Liver (tissue), 9 donors: ENCODE measurements around the gene CPNE4. TPM values are rescaled to one million over a fixed set of nuclear protein-coding genes. Genes with fewer than 3 reads are reported as not detected.

ENCODE experiments used
- DNase-seq: peaks from one replicate; pipeline ENCODE4 v3.0.0-alpha.2; 2017; ENCODE audit warnings: low spot score
- H3K27ac ChIP-seq, 2 donors: one replicate each; pipeline ENCODE4 v1.7.0; 2013; ENCODE audit warnings: inconsistent platforms in 2 of 2, low read length in 2 of 2, control low read depth in 1 of 2, low read depth in 1 of 2, mild to moderate bottlenecking in 1 of 2
- H3K27me3 ChIP-seq, 4 donors: one replicate each; pipeline versions ENCODE4 v1.6.1 to v1.7.0; 2013; ENCODE audit warnings: low read length in 3 of 4, inconsistent platforms in 1 of 4, mild to moderate bottlenecking in 1 of 4, moderate library complexity in 1 of 4; ENCODE audit not compliant: control insufficient read depth in 4 of 4, insufficient read depth in 4 of 4
- H3K36me3 ChIP-seq, 4 donors: one replicate each; pipeline versions ENCODE4 v1.6.1 to v1.7.0; 2013; ENCODE audit warnings: low read length in 3 of 4, mild to moderate bottlenecking in 3 of 4, low read depth in 1 of 4, moderate library complexity in 1 of 4; ENCODE audit not compliant: control insufficient read depth in 4 of 4, insufficient read depth in 3 of 4
- H3K4me1 ChIP-seq, 4 donors: one replicate each; pipeline versions ENCODE4 v1.6.1 to v1.7.0; 2013; ENCODE audit warnings: low read length in 3 of 4, mild to moderate bottlenecking in 3 of 4, moderate library complexity in 1 of 4; ENCODE audit not compliant: control insufficient read depth in 4 of 4, insufficient read depth in 4 of 4
- H3K4me3 ChIP-seq, 3 donors: one replicate each; pipeline versions ENCODE4 v1.6.1 to v1.7.0; 2013; ENCODE audit warnings: low read length in 3 of 3, control low read depth in 1 of 3, low read depth in 1 of 3, mild to moderate bottlenecking in 1 of 3
- H3K9ac ChIP-seq, 2 donors: one replicate each; pipeline ENCODE4 v1.7.0; 2013; ENCODE audit warnings: low read length in 2 of 2, mild to moderate bottlenecking in 2 of 2, moderate library complexity in 2 of 2, control low read depth in 1 of 2, low read depth in 1 of 2
- H3K9me3 ChIP-seq, 4 donors: one replicate each; pipeline versions ENCODE4 v1.6.1 to v1.7.0; 2013; ENCODE audit warnings: low read length in 3 of 4; ENCODE audit not compliant: control insufficient read depth in 4 of 4
- FOXA1 ChIP-seq: IDR thresholded peaks from 2 replicates; pipeline ENCODE4 v1.6.1; 2016; ENCODE audit warnings: antibody characterized with exemption
- FOXA2 ChIP-seq: IDR thresholded peaks from 2 replicates; pipeline ENCODE4 v1.6.1; 2016; ENCODE audit warnings: antibody characterized with exemption
- GABPA ChIP-seq, 2 donors: IDR thresholded peaks in 1 of 2; conservative IDR thresholded peaks in 1 of 2; 2 replicates each; pipeline ENCODE4 v1.6.1; 2016; ENCODE audit warnings: antibody characterized with exemption in 2 of 2, mild to moderate bottlenecking in 1 of 2, moderate library complexity in 1 of 2
- HNF4A ChIP-seq, 2 donors: conservative IDR thresholded peaks; 2 replicates each; pipeline ENCODE4 v1.6.1; 2016; ENCODE audit warnings: antibody characterized with exemption in 2 of 2, mild to moderate bottlenecking in 2 of 2
- HNF4G ChIP-seq: IDR thresholded peaks from 2 replicates; pipeline ENCODE4 v1.6.1; 2016; ENCODE audit warnings: antibody characterized with exemption
- RAD21 ChIP-seq, 2 donors: IDR thresholded peaks; 2 replicates each; pipeline ENCODE4 v1.6.1; 2016; ENCODE audit warnings: antibody characterized with exemption in 2 of 2, mild to moderate bottlenecking in 2 of 2
- RXRA ChIP-seq, 2 donors: IDR thresholded peaks; 2 replicates each; pipeline ENCODE4 v1.6.1; 2017 to 2018; ENCODE audit warnings: antibody characterized with exemption in 2 of 2, mild to moderate bottlenecking in 1 of 2
- SP1 ChIP-seq: IDR thresholded peaks from 2 replicates; pipeline ENCODE4 v1.6.1; 2018; ENCODE audit warnings: antibody characterized with exemption, mild to moderate bottlenecking
- TAF1 ChIP-seq: conservative IDR thresholded peaks from 2 replicates; pipeline ENCODE4 v1.6.1; 2016; ENCODE audit warnings: antibody characterized with exemption, mild to moderate bottlenecking
- YY1 ChIP-seq: IDR thresholded peaks from 2 replicates; pipeline ENCODE4 v1.6.1; 2016; ENCODE audit warnings: antibody characterized with exemption, mild to moderate bottlenecking
- WGBS: extraction: QIAGEN DNeasy Blood & Tissue Kit; methylation state at CpG from one replicate; pipeline ENCODE4 v1.1.7; 2013; 5-methylcytosine and 5-hydroxymethylcytosine counted together
- polyA plus RNA-seq, 2 donors: library from polyadenylated mRNA; stranded (reverse) in 1 of 2; unstranded in 1 of 2; fragments of 200-250 nt in 1 of 2; fragments of >200 nt in 1 of 2; fragmentation: Nextera tagmentation in 1 of 2; extraction: Ambion mirVana in 1 of 2; gene quantifications; one replicate each; pipeline versions ENCODE4 v1.2.1 to v1.2.3, GENCODE V29; 2013 to 2015
- total RNA-seq, 2 donors: library from RNA; depleted of rRNA; stranded (reverse); fragments of >200 nt; gene quantifications; one replicate each; pipeline ENCODE4 v1.2.3, GENCODE V29; 2014
- TF ChIP-seq, protein P1 (sequence below): IDR thresholded peaks from 2 replicates; pipeline ENCODE4 v1.6.1; 2016; ENCODE audit warnings: antibody characterized with exemption
- TF ChIP-seq, protein P2 (sequence below): IDR thresholded peaks from 2 replicates; pipeline ENCODE4 v1.6.1; 2016; ENCODE audit warnings: antibody characterized with exemption
- TF ChIP-seq, protein P3 (sequence below): fragments of 150-350 bp; IDR thresholded peaks from 2 replicates; pipeline ENCODE4 v1.5.1; 2017; ENCODE audit warnings: improper control_type of control experiment, low read depth, low read length; ENCODE audit not compliant: missing input control
- TF ChIP-seq, protein P4 (sequence below): IDR thresholded peaks from 2 replicates; pipeline ENCODE4 v1.6.1; 2016; ENCODE audit warnings: antibody characterized with exemption
- donor health status: healthy.
- donor health status: healthy.
- donor health status: healthy.
- donor health status: healthy.
- donor health status: healthy.

The CPNE4 gene
- total and polyA plus RNA-seq, 4 donors = under 0.01 to 0.03 TPM; not detected in 2

DNA sequence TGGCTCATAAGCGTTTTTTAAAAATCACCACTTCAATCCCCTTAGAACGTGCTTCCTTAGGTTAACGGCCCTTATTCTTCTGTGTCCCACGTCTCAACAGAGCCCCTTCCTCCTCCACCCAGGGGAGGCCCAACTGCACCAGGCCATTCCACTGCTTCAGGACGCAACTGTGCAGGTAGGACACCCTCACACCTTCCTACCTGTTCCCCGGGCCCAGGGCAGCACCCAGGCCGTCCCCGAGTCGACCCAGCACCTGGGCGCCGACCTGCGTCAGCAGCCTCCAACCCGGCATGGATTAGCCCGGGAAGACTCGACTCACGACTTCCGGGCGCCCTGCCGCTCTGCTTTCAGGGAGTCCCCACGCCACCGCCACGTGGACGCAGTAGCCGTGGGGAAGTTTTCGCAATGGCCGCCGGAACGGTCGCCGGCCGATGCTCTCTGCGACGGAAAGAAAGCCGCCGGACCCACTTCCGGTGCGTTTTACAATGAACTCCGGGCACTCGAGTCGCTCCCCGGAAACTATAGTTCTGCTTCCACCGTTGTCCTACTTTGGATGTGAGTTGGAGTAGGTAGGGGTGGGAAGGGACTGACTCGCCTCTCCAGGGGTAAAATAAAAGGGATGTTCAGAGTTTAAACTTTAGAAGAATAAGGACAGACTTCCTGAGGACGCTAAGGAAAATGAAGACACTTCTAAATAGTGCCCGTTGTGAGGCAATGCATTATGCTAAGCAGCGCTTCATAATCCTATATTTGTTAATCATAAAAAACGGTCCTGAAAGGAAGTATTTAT, 532.1 kb downstream of the CPNE4 start, which contains the start of gene MRPL3 (continued):
- TF ChIP-seq TAF1 (peak; percentile 58), YY1 (peak; percentile 98), HNF4G (no peak), FOXA1 (no peak)
- TF ChIP-seq, protein P1, sequence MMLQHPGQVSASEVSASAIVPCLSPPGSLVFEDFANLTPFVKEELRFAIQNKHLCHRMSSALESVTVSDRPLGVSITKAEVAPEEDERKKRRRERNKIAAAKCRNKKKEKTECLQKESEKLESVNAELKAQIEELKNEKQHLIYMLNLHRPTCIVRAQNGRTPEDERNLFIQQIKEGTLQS = peak; percentile 64

DNA sequence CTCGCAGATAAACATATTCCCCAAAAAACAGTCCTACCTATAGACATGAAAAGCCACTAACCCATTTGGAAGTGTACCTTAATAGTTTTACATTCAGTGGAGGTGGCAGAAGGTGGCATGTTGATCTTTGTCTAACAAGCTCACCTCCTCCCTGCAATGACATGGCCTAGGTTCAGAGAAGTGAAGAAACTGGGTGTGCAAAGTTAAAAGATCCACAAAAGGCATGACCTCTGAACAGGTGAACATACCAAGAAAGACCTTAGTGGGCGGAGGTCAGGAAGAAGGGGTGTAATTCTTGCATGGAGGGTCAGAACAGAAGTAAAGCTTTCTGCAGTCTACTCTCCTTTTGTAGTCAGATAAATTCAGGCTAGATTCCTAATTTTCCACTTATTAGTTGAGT, 532.9 kb downstream of the CPNE4 start:
- TF ChIP-seq FOXA2 (no peak), YY1 (no peak), SP1 (no peak)
- TF ChIP-seq, protein P1 = no peak
- TF ChIP-seq, protein P2, sequence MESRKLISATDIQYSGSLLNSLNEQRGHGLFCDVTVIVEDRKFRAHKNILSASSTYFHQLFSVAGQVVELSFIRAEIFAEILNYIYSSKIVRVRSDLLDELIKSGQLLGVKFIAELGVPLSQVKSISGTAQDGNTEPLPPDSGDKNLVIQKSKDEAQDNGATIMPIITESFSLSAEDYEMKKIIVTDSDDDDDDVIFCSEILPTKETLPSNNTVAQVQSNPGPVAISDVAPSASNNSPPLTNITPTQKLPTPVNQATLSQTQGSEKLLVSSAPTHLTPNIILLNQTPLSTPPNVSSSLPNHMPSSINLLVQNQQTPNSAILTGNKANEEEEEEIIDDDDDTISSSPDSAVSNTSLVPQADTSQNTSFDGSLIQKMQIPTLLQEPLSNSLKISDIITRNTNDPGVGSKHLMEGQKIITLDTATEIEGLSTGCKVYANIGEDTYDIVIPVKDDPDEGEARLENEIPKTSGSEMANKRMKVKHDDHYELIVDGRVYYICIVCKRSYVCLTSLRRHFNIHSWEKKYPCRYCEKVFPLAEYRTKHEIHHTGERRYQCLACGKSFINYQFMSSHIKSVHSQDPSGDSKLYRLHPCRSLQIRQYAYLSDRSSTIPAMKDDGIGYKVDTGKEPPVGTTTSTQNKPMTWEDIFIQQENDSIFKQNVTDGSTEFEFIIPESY = no peak
- H3K27ac ChIP-seq = no peak overlapping the region
- DNase-seq = no peak
- H3K4me1 ChIP-seq = peaks cover 0 to 21% (median 7%) of the 10 kb centered on the region in 4 donors
- peak overlapping the region; percentile 67 to 94 (median 87) for H3K4me3 ChIP-seq
- WGBS = 43% methylated on average over 2 of the region's 2 CpGs
- peaks cover 0 to 2% (median 0%) of the 10 kb centered on the region in 4 donors for H3K27me3 ChIP-seq
- no peaks in the 10 kb centered on the region for H3K9me3 ChIP-seq
- peak overlapping the region; percentile 63 for H3K9ac ChIP-seq
- H3K36me3 ChIP-seq = peaks cover 0 to 30% (median 19%) of the 10 kb centered on the region in 4 donors

DNA sequence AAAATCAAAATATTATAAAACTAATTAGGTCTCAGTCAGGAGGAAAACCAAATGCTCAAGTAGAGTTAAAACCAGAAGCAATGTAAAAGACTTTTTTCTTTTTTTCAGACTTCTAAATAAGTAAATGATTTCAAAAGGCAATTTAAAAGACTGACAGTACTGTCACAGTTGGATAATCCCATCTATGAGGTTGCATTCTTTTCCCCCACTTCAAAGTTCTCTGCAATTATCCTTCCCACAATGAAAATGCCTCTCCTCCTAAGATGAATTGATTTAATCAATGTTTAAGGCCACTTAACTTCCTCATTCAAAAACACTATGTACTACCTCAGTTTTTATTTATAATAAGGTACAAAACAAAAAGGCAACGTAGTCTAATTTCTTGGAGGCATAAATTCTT, 540.1 kb downstream of the CPNE4 start:
- H3K4me3 ChIP-seq = no peak overlapping the region
- TF ChIP-seq YY1 (no peak), RXRA (IDR thresholded peaks at IDR 0.05) (no peak), HNF4A (conservative IDR thresholded peaks at IDR 0.05) (no peak), RAD21 (IDR thresholded peaks at IDR 0.05) (no peak), TAF1 (no peak), GABPA (IDR thresholded peaks at IDR 0.05 in 1 of 2, conservative IDR thresholded peaks at IDR 0.05 in 1 of 2) (no peak)
- TF ChIP-seq, protein P2 = no peak
- TF ChIP-seq, protein P3, sequence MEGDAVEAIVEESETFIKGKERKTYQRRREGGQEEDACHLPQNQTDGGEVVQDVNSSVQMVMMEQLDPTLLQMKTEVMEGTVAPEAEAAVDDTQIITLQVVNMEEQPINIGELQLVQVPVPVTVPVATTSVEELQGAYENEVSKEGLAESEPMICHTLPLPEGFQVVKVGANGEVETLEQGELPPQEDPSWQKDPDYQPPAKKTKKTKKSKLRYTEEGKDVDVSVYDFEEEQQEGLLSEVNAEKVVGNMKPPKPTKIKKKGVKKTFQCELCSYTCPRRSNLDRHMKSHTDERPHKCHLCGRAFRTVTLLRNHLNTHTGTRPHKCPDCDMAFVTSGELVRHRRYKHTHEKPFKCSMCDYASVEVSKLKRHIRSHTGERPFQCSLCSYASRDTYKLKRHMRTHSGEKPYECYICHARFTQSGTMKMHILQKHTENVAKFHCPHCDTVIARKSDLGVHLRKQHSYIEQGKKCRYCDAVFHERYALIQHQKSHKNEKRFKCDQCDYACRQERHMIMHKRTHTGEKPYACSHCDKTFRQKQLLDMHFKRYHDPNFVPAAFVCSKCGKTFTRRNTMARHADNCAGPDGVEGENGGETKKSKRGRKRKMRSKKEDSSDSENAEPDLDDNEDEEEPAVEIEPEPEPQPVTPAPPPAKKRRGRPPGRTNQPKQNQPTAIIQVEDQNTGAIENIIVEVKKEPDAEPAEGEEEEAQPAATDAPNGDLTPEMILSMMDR = no peak
- TF ChIP-seq, protein P4, sequence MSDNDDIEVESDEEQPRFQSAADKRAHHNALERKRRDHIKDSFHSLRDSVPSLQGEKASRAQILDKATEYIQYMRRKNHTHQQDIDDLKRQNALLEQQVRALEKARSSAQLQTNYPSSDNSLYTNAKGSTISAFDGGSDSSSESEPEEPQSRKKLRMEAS = no peak
- WGBS = 98% methylated on average over 1 of the region's 1 CpG
- no peak overlapping the region for H3K27ac ChIP-seq
- H3K27me3 ChIP-seq = no peaks in the 10 kb centered on the region
- H3K36me3 ChIP-seq = peaks cover 1 to 50% (median 29%) of the 10 kb centered on the region in 4 donors
- no peak overlapping the region for H3K9ac ChIP-seq
- peaks cover 0 to 1% (median 0%) of the 10 kb centered on the region in 4 donors for H3K4me1 ChIP-seq
- H3K9me3 ChIP-seq = no peaks in the 10 kb centered on the region
- DNase-seq = no peak
